ENCODE measurements around the gene CREG2. TPM values are rescaled to one million over a fixed set of nuclear protein-coding genes. Genes with fewer than 3 reads are reported as not detected.
A peak's percentile ranks its signal among the peaks of the same experiment; 100 is the strongest.

Gene CREG2
- total RNA-seq, 6 experiments from 2014 or later, result 0.20 TPM; not detected in 5

DNA sequence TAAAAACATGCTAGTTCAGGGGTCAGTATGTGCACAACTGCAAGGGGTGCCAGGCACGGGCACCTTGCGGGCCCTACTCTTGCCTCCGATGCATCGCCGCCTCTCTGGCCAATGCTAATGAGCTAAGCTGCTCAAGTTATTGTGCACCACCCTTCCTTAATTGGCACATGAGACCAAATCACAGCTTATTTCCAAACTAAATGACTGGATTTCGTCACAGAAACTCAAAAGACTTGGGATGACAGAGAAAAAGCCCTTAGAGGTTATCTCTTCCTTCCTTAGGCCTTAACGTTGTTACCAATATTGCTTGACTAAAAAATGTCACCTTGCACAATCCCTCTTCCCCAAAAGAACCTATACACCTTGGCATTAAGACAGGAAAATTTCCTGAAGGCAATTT lies 86.5 kb downstream of the CREG2 start:
- no peak overlapping the region for H3K27ac ChIP-seq
- peak in 1 of 4 donors; percentile 22 for ATAC-seq
- WGBS (ENCODE audit: insufficient coverage, low coverage, low lambda C conversion rate, missing lambda C conversion rate), result 66% methylated on average over 6 of the region's 7 CpGs
- TF ChIP-seq, protein P1, sequence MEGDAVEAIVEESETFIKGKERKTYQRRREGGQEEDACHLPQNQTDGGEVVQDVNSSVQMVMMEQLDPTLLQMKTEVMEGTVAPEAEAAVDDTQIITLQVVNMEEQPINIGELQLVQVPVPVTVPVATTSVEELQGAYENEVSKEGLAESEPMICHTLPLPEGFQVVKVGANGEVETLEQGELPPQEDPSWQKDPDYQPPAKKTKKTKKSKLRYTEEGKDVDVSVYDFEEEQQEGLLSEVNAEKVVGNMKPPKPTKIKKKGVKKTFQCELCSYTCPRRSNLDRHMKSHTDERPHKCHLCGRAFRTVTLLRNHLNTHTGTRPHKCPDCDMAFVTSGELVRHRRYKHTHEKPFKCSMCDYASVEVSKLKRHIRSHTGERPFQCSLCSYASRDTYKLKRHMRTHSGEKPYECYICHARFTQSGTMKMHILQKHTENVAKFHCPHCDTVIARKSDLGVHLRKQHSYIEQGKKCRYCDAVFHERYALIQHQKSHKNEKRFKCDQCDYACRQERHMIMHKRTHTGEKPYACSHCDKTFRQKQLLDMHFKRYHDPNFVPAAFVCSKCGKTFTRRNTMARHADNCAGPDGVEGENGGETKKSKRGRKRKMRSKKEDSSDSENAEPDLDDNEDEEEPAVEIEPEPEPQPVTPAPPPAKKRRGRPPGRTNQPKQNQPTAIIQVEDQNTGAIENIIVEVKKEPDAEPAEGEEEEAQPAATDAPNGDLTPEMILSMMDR (IDR thresholded peaks at IDR 0.05), result no peak
- TF ChIP-seq POLR2A (IDR thresholded peaks at IDR 0.05), result no peak
- H3K9me3 ChIP-seq, result no peaks in the 10 kb centered on the region
- peaks cover 0 to 43% (median 0%) of the 10 kb centered on the region in 4 donors for H3K4me1 ChIP-seq
- H3K36me3 ChIP-seq, result no peaks in the 10 kb centered on the region
- no peaks in the 10 kb centered on the region for H3K27me3 ChIP-seq
- H3K4me3 ChIP-seq, result no peak overlapping the region
- DNase-seq, result no peak
- intact Hi-C loops (cut with DNase I), result no loop called here

- Histone ChIP-seq H3K9me3 (no peaks in the 10 kb centered on the region), H3K27me3 (no peaks in the 10 kb centered on the region), H3K4me1 (peaks cover 0 to 37% (median 0%) of the 10 kb centered on the region in 4 donors), H3K36me3 (no peaks in the 10 kb centered on the region), H3K4me3 (no peak overlapping the region), H3K27ac (no peak overlapping the region)
- no peak for DNase-seq
- intact Hi-C loops (cut with DNase I), result no loop called here
- no peak for ATAC-seq
- TF ChIP-seq, protein P1 (IDR thresholded peaks at IDR 0.05), result no peak
- WGBS (ENCODE audit: insufficient coverage, low coverage, low lambda C conversion rate, missing lambda C conversion rate), result 60% methylated on average over 1 of the region's 1 CpG
Measured at GRCh38 chr2:101300164-101300563, 87.1 kb downstream of the CREG2 start.

DNA sequence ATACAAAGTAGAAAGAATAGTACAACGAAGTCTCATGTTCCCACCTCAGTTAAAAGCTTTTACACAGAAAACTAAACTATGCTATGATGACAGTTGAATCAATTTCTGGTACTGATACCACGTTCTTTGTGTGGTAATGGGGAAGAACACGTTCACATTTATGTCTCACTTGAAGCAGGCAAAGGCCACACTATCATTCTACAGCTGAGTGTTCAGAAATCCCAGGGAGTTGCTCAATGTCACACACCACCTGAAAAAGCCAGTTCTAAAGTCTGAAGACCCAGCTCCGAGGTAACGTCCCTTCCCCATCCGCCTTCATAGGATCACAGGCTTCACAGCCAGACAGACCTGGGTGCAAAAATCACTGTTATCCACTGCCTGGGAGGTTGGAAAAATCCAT lies 87.7 kb downstream of the CREG2 start:
- Histone ChIP-seq H3K27ac (no peak overlapping the region), H3K9me3 (no peaks in the 10 kb centered on the region), H3K4me1 (peaks cover 0 to 33% (median 0%) of the 10 kb centered on the region in 4 donors), H3K27me3 (no peaks in the 10 kb centered on the region), H3K36me3 (no peaks in the 10 kb centered on the region), H3K4me3 (no peak overlapping the region)
- WGBS (ENCODE audit: insufficient coverage, low coverage, low lambda C conversion rate, missing lambda C conversion rate), result 26% methylated on average over 6 of the region's 6 CpGs
- TF ChIP-seq, protein P1 (IDR thresholded peaks at IDR 0.05), result no peak
- no peak for TF ChIP-seq POLR2A (IDR thresholded peaks at IDR 0.05)
- intact Hi-C loops (cut with DNase I), result no loop called here
- DNase-seq, result no peak
- peak; percentile 55 to 73 (median 64) for ATAC-seq

DNA sequence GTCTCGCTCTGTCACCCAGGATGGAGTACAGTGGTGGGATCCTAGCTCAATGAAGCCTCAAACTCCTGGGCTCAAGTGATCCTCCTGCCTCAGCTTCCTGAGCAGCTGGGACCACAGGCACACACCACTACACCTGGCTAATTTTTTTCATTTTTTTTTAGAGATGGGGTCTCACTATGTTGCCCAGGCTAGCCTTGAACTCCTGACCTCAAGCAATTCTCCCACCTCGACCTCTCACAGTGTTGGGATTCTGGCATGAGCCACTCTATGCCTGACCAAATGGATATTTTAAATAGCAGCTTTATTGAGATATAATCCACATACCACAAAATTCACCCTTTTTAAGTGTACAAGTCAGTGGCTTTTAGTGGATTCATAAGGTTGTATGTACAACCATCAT lies 89.9 kb downstream of the CREG2 start:
- no peak for ATAC-seq

More for the DNA sequence above, 89.9 kb downstream of the CREG2 start:
- Histone ChIP-seq H3K4me1 (peaks cover 0 to 25% (median 0%) of the 10 kb centered on the region in 4 donors), H3K27me3 (no peaks in the 10 kb centered on the region), H3K4me3 (no peak overlapping the region), H3K36me3 (peaks cover 0 to 13% (median 0%) of the 10 kb centered on the region in 4 donors), H3K27ac (no peak overlapping the region), H3K9me3 (no peaks in the 10 kb centered on the region)
- no peak for DNase-seq
- TF ChIP-seq, protein P1 (IDR thresholded peaks at IDR 0.05), result no peak
- TF ChIP-seq POLR2A (IDR thresholded peaks at IDR 0.05), result no peak
- 56% methylated on average over 2 of the region's 2 CpGs for WGBS (ENCODE audit: insufficient coverage, low coverage, low lambda C conversion rate, missing lambda C conversion rate)
- intact Hi-C loops (cut with DNase I), result no loop called here
